ENCODE measurements around the gene GALNT17.

DNA sequence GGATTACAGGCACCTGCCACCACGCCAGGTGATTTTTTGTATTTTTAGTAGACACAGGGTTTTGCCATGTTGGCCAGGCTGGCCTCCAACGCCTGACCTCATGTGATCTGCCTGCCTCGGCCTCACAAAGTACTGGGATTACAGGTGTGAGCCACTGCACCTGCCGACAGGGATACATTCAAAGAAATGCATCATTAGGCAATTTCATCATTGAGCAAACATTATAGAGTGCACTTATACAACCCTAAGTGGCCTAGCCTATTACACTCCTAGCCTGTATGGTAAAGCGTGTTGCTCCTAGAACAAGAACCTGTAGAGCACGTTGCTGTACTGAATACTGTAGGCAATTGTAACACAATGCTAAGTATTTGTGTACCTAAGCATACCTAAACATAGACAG lies 350.3 kb downstream of the GALNT17 start:
- no peak for TF ChIP-seq CTCF (IDR thresholded peaks at IDR 0.05)
- TF ChIP-seq EP300 (IDR thresholded peaks at IDR 0.05): no peak
- TF ChIP-seq POLR2A (IDR thresholded peaks at IDR 0.05; ENCODE audit: low read depth): no peak

All from esophagus muscularis mucosa (tissue), 4 donors.